ENCODE data around the gene COL18A1.
"Not testable (repeated sequence)": the region's sequence is repeated elsewhere in the genome, so short reads cannot be mapped to it uniquely, and the experiment has no call there.

The COL18A1 gene

DNA sequence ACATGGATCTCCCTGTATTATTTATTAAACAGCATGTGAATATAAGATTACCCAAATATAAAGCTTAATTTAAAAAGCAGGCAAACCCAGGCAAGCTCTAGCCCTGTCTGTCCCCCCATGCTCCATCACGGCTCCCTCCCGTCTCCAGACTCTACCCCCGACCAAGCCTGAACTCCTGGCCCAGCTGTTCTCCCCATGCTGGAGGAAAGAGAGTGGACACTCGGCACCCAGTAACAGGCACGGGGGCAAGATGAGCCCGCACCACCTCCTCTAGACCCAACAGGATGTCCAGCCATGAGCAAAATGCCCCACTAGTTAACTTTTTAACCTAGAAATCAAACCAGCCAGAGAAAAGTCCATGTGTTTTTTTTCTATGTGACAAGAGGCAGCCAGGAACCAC, 118.0 kb downstream of the COL18A1 start:
- DNase-seq: no peak

DNA sequence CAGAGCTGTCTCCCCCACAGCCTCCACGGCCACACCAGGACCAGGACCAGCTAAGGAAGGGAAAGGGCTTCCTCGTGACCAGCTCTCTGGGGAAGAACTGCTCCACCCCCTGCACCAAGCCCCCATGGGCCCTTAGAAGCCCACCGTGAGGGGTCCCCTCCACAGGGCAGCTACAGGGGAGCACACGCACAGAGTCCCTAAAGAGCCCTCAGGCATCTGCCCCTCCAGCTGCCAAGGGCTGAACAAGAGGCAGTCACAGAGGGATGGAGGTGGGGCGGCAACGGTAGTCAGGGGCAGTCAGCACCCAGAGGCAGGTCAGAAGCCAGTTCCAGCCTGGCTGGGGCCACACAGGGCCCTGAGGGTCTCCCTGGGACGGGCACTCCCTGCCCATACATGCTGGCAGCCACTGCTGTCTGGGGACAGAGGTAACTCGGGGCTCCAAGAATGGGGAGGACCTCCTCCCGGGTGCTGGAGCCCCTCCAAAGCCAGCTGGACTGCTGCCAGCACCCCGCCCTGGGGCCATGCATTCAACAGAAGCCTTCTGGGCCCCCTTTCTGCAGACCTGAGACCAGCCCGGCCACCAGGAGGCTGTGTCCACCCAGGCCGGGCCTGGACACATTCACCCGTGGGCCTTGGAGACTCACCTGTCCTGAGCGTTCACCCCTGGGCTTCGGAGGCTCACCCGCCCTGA, 118.6 kb downstream of the COL18A1 start:
- DNase-seq: no peak

GRCh38 chr21:45524756-45525152, 119.8 kb downstream of the COL18A1 start:
- DNase-seq: no peak

- DNase-seq: no peak
Observed at GRCh38 chr21:45525153-45525909, 120.4 kb downstream of the COL18A1 start.

- no peak for DNase-seq
Observed at GRCh38 chr21:45525910-45526306, 120.9 kb downstream of the COL18A1 start.

GRCh38 chr21:45527151-45527999, 122.4 kb downstream of the COL18A1 start:
- DNase-seq: not testable (repeated sequence)

DNA sequence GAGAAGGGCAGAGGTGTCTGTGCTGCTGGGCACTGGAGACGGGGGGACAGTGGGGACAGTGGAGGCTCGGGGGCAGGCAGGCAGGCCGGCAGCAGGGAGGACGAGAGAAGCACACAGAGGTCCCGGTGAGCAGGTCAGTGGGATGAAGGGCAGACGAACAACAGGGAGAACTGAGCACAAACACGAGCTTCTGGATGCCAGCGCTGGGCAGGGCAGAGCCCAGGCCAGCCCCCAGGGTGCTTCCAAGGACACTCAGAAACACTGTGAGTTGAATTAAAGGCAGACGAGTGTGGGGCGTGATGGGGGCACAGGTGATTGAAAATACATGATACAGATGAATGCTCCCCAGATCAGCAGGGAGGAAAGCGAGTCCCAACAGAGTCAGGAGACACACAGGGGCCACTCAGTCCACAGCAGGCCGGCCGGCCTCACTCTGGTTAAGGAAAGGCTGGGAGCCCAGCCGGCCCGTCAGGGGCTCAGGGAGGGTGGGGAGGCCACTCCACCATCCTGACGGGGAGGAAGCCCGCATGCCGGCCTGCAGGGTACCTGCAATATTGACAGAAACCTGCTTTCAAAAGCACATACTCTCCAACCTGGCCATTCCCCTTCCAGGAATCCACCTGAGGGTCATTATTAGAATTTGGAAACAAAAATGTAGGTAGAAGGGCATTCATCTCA, 123.2 kb downstream of the COL18A1 start:
- DNase-seq: no peak

GRCh38 chr21:45528981-45529784, 124.2 kb downstream of the COL18A1 start:
- no peak for DNase-seq

GRCh38 chr21:45529785-45530422, 124.9 kb downstream of the COL18A1 start:
- DNase-seq: no peak

DNA sequence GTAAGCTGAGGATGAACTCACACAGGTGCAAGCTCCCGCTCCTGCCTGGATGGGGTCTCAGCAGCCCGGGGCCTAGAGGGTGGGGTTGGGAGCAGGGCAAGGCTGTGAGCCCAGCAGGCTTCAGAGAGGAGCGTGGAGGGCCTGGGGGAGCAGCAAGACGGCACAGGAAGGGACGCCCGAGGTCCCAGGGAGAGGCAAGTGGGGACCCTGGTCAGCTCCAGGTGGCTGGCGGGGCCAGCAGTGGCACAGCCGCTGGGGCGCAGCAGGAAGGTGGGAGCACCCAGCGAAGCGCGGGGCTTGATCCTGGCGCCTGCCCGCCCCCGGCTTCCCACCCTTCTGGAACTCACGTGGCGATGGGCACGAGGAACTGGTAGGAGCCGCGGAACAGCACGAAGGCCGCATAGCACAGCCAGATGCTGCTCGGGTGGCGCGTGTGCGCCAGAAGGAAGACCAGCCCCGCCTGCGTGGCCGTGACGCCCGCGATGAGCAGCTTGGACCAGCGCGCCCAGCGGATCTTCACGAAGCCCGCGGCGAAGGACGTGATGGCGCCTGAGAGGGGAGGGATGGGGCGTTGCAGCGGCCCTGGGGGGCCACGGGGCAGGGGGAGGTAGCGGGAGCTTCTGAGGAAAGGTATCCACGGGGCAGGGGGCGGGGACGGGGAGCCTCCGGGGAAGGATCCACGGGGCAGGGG, 125.6 kb downstream of the COL18A1 start:
- no peak for DNase-seq

DNA sequence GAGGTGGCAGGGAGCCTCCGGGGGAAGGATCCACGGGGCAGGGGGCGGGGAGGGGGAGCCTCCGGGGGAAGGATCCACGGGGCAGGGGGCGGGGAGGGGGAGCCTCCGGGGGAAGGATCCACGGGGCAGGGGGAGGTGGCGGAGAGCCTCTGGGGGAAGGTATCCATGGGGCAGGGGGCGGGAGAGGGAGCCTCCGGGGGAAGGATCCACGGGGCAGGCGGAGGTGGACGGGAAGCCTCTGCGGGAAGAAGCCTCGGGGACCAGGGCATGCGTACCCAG, 126.1 kb downstream of the COL18A1 start:
- DNase-seq: not testable (repeated sequence)

DNA sequence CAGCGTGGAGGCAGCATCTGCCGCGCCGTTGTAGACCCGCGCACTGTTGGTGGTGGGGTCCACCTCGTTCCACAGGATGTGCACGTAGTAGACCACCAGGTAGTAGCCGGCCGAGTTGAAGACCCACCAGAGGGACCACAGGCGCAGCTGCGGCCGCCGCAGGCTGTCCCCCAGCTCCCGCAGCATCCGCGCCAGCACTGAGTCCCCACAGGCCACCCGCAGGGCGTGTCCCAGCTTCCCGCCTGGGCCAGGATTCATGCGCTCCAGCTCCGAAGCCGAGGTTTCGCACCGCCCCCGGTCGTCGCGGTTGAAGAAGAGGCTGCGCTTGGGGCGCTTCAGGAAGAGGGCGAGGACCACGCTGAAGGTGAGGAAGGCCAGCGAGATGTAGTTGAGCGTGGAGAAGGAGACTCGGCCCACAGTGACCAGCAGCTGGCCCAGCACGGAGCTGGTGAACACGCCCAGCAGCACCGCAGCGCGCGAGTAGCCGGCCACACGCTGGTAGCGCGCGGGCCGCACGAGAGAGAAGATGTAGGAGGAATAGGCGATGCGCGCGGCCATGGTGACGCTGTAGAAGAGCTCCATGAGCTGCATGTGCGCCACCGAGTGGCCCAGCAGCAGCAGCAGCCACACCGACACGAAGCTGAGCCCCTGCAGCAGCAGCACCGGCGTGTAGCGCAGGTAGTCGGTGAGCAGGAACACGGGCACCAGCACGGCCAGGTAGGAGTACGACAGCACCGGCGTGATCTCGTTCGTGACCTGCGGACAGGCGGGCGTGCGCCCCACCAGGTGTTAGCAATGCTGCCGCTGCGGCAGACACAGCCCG, 126.6 kb downstream of the COL18A1 start:
- no peak for DNase-seq

GRCh38 chr21:45532826-45533360, 127.9 kb downstream of the COL18A1 start:
- no peak for DNase-seq

DNA sequence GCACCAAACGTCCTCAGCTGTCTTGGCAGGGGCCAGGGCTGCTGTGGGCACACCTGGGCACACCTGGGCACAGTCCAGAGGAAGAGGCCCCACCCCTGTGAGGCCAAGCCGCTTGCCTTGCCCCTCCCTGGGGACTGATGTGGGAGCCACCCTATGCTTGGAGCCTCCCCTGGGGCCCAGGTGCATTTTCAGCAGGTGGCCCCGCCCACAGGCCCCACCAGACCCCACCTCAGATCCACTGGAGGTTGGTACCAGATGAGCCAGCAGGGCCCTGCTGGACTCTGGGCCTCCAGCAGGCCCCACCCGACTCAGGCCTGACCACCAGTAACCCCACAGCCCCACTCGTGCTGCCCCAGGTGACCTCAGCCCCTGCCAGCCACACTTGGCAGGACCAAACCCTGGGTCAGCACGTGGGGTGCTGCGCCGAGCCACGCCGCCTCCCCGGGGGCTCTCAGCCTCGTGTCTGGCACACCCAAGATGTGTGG, 128.4 kb downstream of the COL18A1 start:
- DNase-seq: no peak

- no peak for DNase-seq
Observed at GRCh38 chr21:45533846-45534635, 129.1 kb downstream of the COL18A1 start.

GRCh38 chr21:45534636-45535331, 129.8 kb downstream of the COL18A1 start:
- DNase-seq: no peak

GRCh38 chr21:45535341-45536081, 130.5 kb downstream of the COL18A1 start:
- DNase-seq: no peak
